H9 (cell line): Measurements from ENCODE around the gene IQGAP3. TPM values are rescaled to one million over a fixed set of nuclear protein-coding genes. Genes with fewer than 3 reads are reported as not detected.

ENCODE experiments used
- DNase-seq: peaks from one replicate; pipeline ENCODE4 v3.0.0-alpha.2; 2017
- H2AFZ ChIP-seq: one replicate; pipeline ENCODE4 v1.6.1; 2013; ENCODE audit warnings: mild to moderate bottlenecking, low read length, control low read depth, moderate library complexity
- H2AK5ac ChIP-seq: 2 replicates; pipeline ENCODE4 v1.6.1; 2013; ENCODE audit warnings: low read length, control low read depth, mixed read lengths; ENCODE audit not compliant: insufficient read length
- H2BK120ac ChIP-seq: one replicate; pipeline ENCODE4 v1.6.1; 2013; ENCODE audit warnings: low read depth, mild to moderate bottlenecking, low read length, control low read depth, inconsistent platforms; ENCODE audit not compliant: poor library complexity, severe bottlenecking
- H2BK12ac ChIP-seq: 2 replicates; pipeline ENCODE4 v1.6.1; 2013; ENCODE audit warnings: low read length, control low read depth, mixed read lengths, low read depth; ENCODE audit not compliant: insufficient read length
- H2BK15ac ChIP-seq: 2 replicates; pipeline ENCODE4 v1.6.1; 2013; ENCODE audit warnings: low read depth, low read length, control low read depth
- H2BK20ac ChIP-seq: one replicate; pipeline ENCODE4 v1.6.1; 2013; ENCODE audit warnings: low read depth, mild to moderate bottlenecking, low read length, control low read depth, inconsistent platforms; ENCODE audit not compliant: poor library complexity, severe bottlenecking
- H2BK5ac ChIP-seq: 2 replicates; pipeline ENCODE4 v1.6.1; 2013; ENCODE audit warnings: low read length, control low read depth, mixed read lengths; ENCODE audit not compliant: insufficient read length
- H3K14ac ChIP-seq: 2 replicates; pipeline ENCODE4 v1.6.1; 2013; ENCODE audit warnings: low read length, control low read depth; ENCODE audit not compliant: insufficient read depth
- H3K18ac ChIP-seq: 2 replicates; pipeline ENCODE4 v1.6.1; 2013; ENCODE audit warnings: low read depth, mild to moderate bottlenecking, mixed read lengths, low read length, control low read depth; ENCODE audit not compliant: insufficient read length
- H3K23ac ChIP-seq: 2 replicates; pipeline ENCODE4 v1.6.1; 2013; ENCODE audit warnings: low read length, control low read depth, mixed read lengths, low read depth; ENCODE audit not compliant: insufficient read length
- H3K23me2 ChIP-seq: 2 replicates; pipeline ENCODE4 v1.6.1; 2013; ENCODE audit warnings: low read depth, mild to moderate bottlenecking, mixed read lengths, low read length, control low read depth; ENCODE audit not compliant: insufficient read length, poor library complexity, severe bottlenecking
- H3K27ac ChIP-seq: 2 replicates; pipeline ENCODE4 v1.5.1; 2013; ENCODE audit warnings: low read length, control low read depth, mixed read lengths, low read depth; ENCODE audit not compliant: insufficient read length
- H3K27me3 ChIP-seq: 2 replicates; pipeline ENCODE4 v1.6.1; 2013; ENCODE audit warnings: low read length, control low read depth, inconsistent platforms; ENCODE audit not compliant: insufficient read depth
- H3K4ac ChIP-seq: 2 replicates; pipeline ENCODE4 v1.6.1; 2013; ENCODE audit warnings: low read depth, mild to moderate bottlenecking, control low read depth, inconsistent platforms, low read length, moderate library complexity
- H3K4me1 ChIP-seq: 2 replicates; pipeline ENCODE4 v1.6.1; 2013; ENCODE audit warnings: low read length, control low read depth, inconsistent platforms; ENCODE audit not compliant: insufficient read depth
- H3K4me2 ChIP-seq: 2 replicates; pipeline ENCODE4 v1.6.1; 2013; ENCODE audit warnings: low read length, control low read depth, mixed read lengths; ENCODE audit not compliant: insufficient read length, insufficient read depth
- H3K56ac ChIP-seq: 2 replicates; pipeline ENCODE4 v1.6.1; 2013; ENCODE audit warnings: low read depth, mild to moderate bottlenecking, mixed read lengths, low read length, control low read depth; ENCODE audit not compliant: insufficient read length
- H3K79me1 ChIP-seq: 2 replicates; pipeline ENCODE4 v1.6.1; 2013; ENCODE audit warnings: low read depth, mild to moderate bottlenecking, moderate library complexity, low read length, control low read depth, inconsistent platforms; ENCODE audit not compliant: insufficient read depth, poor library complexity, severe bottlenecking
- H3K79me2 ChIP-seq: 2 replicates; pipeline ENCODE4 v1.6.1; 2013; ENCODE audit warnings: low read length, control low read depth, inconsistent platforms; ENCODE audit not compliant: insufficient read depth
- H3K9ac ChIP-seq: 2 replicates; pipeline ENCODE4 v1.6.1; 2013; ENCODE audit warnings: low read length, control low read depth, mixed read lengths; ENCODE audit not compliant: insufficient read length; ENCODE audit errors: extremely low read depth
- H3K9me3 ChIP-seq: one replicate; pipeline ENCODE4 v1.6.1; 2013; ENCODE audit warnings: low read depth, low read length, inconsistent platforms; ENCODE audit not compliant: control insufficient read depth
- H3T11ph ChIP-seq: one replicate; pipeline ENCODE4 v1.6.1; 2013; ENCODE audit warnings: mild to moderate bottlenecking, low read length, control low read depth, inconsistent platforms
- H4K20me1 ChIP-seq: one replicate; pipeline ENCODE4 v1.6.1; 2013; ENCODE audit not compliant: control insufficient read depth, insufficient read length, insufficient read depth
- H4K5ac ChIP-seq: 2 replicates; pipeline ENCODE4 v1.6.1; 2013; ENCODE audit warnings: low read depth, mild to moderate bottlenecking, mixed read lengths, low read length, control low read depth; ENCODE audit not compliant: insufficient read length
- H4K8ac ChIP-seq: replicated peaks from 2 replicates; pipeline ENCODE4 v1.6.1; 2013; ENCODE audit warnings: low read length, control low read depth, mixed read lengths, low read depth; ENCODE audit not compliant: insufficient read length
- H4K91ac ChIP-seq: 2 replicates; pipeline ENCODE4 v1.6.1; 2013; ENCODE audit warnings: low read depth, mild to moderate bottlenecking, moderate library complexity, mixed read lengths, low read length, control low read depth; ENCODE audit not compliant: insufficient read length
- H3K27ac Mint-ChIP-seq, 3 experiments: 2 replicates in 2 of 3; 3 replicates in 1 of 3; pipeline ENCODE4 v1.8.0; 2020 to 2021; ENCODE audit warnings: mixed read lengths in 3 of 3, mild to moderate bottlenecking in 1 of 3, moderate library complexity in 1 of 3
- H3K27me3 Mint-ChIP-seq: 2 replicates; pipeline ENCODE4 v1.8.0; 2021; ENCODE audit warnings: low read depth, mild to moderate bottlenecking, moderate library complexity, mixed read lengths
- H3K36me3 Mint-ChIP-seq, 3 experiments: 2 replicates in 2 of 3; 3 replicates in 1 of 3; pipeline ENCODE4 v1.8.0; 2020 to 2021; ENCODE audit warnings: low read depth in 3 of 3, mixed read lengths in 3 of 3; ENCODE audit not compliant: insufficient read depth in 1 of 3
- H3K4me1 Mint-ChIP-seq, 2 experiments: 2 replicates each; pipeline ENCODE4 v1.8.0; 2020; ENCODE audit warnings: mixed read lengths in 2 of 2
- H3K4me3 Mint-ChIP-seq, 2 experiments: 2 replicates in 1 of 2; 3 replicates in 1 of 2; pipeline ENCODE4 v1.8.0; 2020 to 2021; ENCODE audit warnings: mild to moderate bottlenecking in 2 of 2, mixed read lengths in 2 of 2, moderate library complexity in 1 of 2
- H3K9me3 Mint-ChIP-seq, 2 experiments: 2 replicates in 1 of 2; 3 replicates in 1 of 2; pipeline ENCODE4 v1.8.0; 2020; ENCODE audit warnings: mild to moderate bottlenecking in 2 of 2, mixed read lengths in 2 of 2, moderate library complexity in 1 of 2
- WGBS: extraction: QIAGEN DNeasy Blood & Tissue Kit; methylation state at CpG from one replicate; pipeline ENCODE4 v1.1.7; 2013; ENCODE audit warnings: missing lambda C conversion rate, low lambda C conversion rate, mixed read lengths; ENCODE audit not compliant: insufficient read length; ENCODE audit errors: extremely low coverage; 5-methylcytosine and 5-hydroxymethylcytosine counted together
- total RNA-seq: library from RNA; stranded (reverse); gene quantifications from 2 replicates; pipeline ENCODE4 v1.2.1, GENCODE V29; 2021
- TF ChIP-seq, protein P1 (sequence below): fragments of 200-600 bp; sonication (generic); conservative IDR thresholded peaks from 3 replicates; pipeline ENCODE4 v1.8.0; 2021; ENCODE audit warnings: antibody characterized with exemption, mild to moderate bottlenecking

Gene IQGAP3
- total RNA-seq, 1 experiment from 2014 or later: 24.5 TPM

DNA sequence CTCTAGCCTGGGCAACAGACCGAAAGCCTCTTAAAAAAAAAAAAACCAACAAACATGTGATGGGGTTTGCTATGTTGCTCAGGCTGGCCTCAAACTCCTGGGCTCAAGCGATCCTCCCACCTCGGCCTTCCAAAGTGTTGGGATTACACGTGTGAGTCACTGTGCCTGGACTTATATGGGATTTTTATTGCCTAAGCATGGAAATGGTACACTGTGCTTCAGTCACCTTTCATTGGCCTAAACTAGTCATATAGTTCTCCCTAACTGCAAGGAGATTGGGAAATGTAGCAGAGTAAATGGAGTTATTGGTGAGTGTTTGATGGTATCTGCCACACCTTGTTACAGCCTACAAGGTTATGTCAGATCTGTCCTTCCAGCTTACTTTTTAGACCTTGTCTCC is 54.6 kb downstream of the IQGAP3 start:
- WGBS: no CpG with 5 or more reads among the region's 4 CpGs
- no peak overlapping the region for H3K4me3 Mint-ChIP-seq

More for the DNA sequence above, 54.6 kb downstream of the IQGAP3 start:
- Histone ChIP-seq H2AK5ac (no peak overlapping the region), H4K5ac (no peak overlapping the region), H2BK120ac (no peak overlapping the region), H3K4me1 (no peaks in the 10 kb centered on the region), H2BK12ac (no peak overlapping the region), H2BK5ac (no peak overlapping the region), H3K14ac (no peak overlapping the region), H3K79me2 (no peaks in the 10 kb centered on the region), H3K23me2 (no peaks in the 10 kb centered on the region), H3K4ac (no peak overlapping the region), H2BK15ac (no peak overlapping the region), H2BK20ac (no peak overlapping the region), H3K9ac (no peak overlapping the region), H3T11ph (no peak overlapping the region), H3K9me3 (no peaks in the 10 kb centered on the region), H3K56ac (no peak overlapping the region), H2AFZ (no peak overlapping the region), H3K18ac (no peak overlapping the region), H3K27me3 (no peaks in the 10 kb centered on the region), H4K91ac (no peak overlapping the region), H3K27ac (no peak overlapping the region), H4K20me1 (no peaks in the 10 kb centered on the region), H3K79me1 (no peaks in the 10 kb centered on the region), H4K8ac (no peak overlapping the region), H3K4me2 (no peak overlapping the region), H3K23ac (no peak overlapping the region)
- DNase-seq: no peak
- TF ChIP-seq, protein P1, sequence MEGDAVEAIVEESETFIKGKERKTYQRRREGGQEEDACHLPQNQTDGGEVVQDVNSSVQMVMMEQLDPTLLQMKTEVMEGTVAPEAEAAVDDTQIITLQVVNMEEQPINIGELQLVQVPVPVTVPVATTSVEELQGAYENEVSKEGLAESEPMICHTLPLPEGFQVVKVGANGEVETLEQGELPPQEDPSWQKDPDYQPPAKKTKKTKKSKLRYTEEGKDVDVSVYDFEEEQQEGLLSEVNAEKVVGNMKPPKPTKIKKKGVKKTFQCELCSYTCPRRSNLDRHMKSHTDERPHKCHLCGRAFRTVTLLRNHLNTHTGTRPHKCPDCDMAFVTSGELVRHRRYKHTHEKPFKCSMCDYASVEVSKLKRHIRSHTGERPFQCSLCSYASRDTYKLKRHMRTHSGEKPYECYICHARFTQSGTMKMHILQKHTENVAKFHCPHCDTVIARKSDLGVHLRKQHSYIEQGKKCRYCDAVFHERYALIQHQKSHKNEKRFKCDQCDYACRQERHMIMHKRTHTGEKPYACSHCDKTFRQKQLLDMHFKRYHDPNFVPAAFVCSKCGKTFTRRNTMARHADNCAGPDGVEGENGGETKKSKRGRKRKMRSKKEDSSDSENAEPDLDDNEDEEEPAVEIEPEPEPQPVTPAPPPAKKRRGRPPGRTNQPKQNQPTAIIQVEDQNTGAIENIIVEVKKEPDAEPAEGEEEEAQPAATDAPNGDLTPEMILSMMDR: no peak
- Mint-ChIP-seq H3K36me3 (no peaks in the 10 kb centered on the region), H3K9me3 (no peaks in the 10 kb centered on the region), H3K4me1 (no peaks in the 10 kb centered on the region), H3K27me3 (peaks cover 5% of the 10 kb centered on the region; the same call in 1 of the 2 replicates), H3K27ac (peak overlapping the region in 1 of 3 experiments; percentile 21; a peak in 1 of 7 replicates)
